Right cardiac atrium (tissue), 5 donors: ENCODE measurements around the gene MYOM1. TPM values are rescaled to one million over a fixed set of nuclear protein-coding genes. Genes with fewer than 3 reads are reported as not detected.

Experiments
- ATAC-seq, 2 donors: fragments of 200-7000 bp; cut with Tn5 transposase; one replicate each; pipeline versions ENCODE4 v1.8.0 to v1.9.1; 2020; ENCODE audit warnings: moderate library complexity in 2 of 2, mild to moderate bottlenecking in 1 of 2
- DNase-seq, 3 donors: peaks; one replicate each; pipeline ENCODE4 v3.0.0-alpha.2; 2020
- H3K27ac ChIP-seq: one replicate; pipeline ENCODE4 v1.5.1; 2013; ENCODE audit warnings: mild to moderate bottlenecking, low read length, control low read depth, moderate library complexity
- H3K27me3 ChIP-seq: one replicate; pipeline ENCODE4 v1.6.1; 2013; ENCODE audit not compliant: control insufficient read depth, insufficient read depth
- H3K4me1 ChIP-seq: one replicate; pipeline ENCODE4 v1.6.1; 2013; ENCODE audit warnings: low read length; ENCODE audit not compliant: control insufficient read depth, insufficient read depth
- H3K4me3 ChIP-seq: one replicate; pipeline ENCODE4 v1.5.1; 2013; ENCODE audit warnings: low read length, control low read depth
- H3K9me3 ChIP-seq: one replicate; pipeline ENCODE4 v1.6.1; 2013; ENCODE audit warnings: low read length; ENCODE audit not compliant: control insufficient read depth
- WGBS: extraction: QIAGEN DNeasy Blood & Tissue Kit; methylation state at CpG from one replicate; pipeline ENCODE4 v1.1.7; 2013; 5-methylcytosine and 5-hydroxymethylcytosine counted together
- intact Hi-C, 4 donors: fragments of 100-400 bp; cut with DNase I; formaldehyde crosslinking; loops; one replicate each; pipeline versions ENCODE4 v1.11.0 to v1.14.0; 2022 to 2023
- polyA plus RNA-seq: library from polyadenylated mRNA; stranded (reverse); fragments of 200-250 nt; gene quantifications from one replicate; pipeline ENCODE4 v1.2.3, GENCODE V29; 2013
- total RNA-seq, 4 donors: library from RNA; stranded (reverse); fragmentation: NEBNext Ultra II Directional; extraction: Animal tissue kit (Norgen Biotek cat#: 25700); gene quantifications; one replicate each; pipeline ENCODE4 v1.2.1, GENCODE V29; 2021
- donor health status: healthy with polysubstance abuse.
- donor health status: DM: no; HTN: yes; CAD: no.
- donor health status: DM: no; HTN: no; CAD: no.
- donor health status: DM: no; HTN: yes; CAD: no; lungs with severe emphysema.
- donor health status: DM: yes; HTN: yes; CAD: no.

The MYOM1 gene
- total and polyA plus RNA-seq, 5 donors: 177 to 479 (median 337) TPM

GRCh38 chr18:3157606-3158005 is 62.2 kb downstream of the MYOM1 start:
- Histone ChIP-seq H3K4me1 (peaks cover 2% of the 10 kb centered on the region), H3K4me3 (no peak overlapping the region), H3K27ac (no peak overlapping the region), H3K27me3 (no peaks in the 10 kb centered on the region), H3K9me3 (no peaks in the 10 kb centered on the region)
- 77% methylated on average over 2 of the region's 2 CpGs for WGBS
- ATAC-seq (no peak), DNase-seq (no peak)
- intact Hi-C loops: loop anchor here in 1 of 4 donors (10.0 kb wide), 1 partner anchor 87 kb away; the partner anchor contains the start of gene MYL12A

GRCh38 chr18:3157086-3157485 is 62.7 kb downstream of the MYOM1 start:
- H3K4me3 ChIP-seq: no peak overlapping the region
- H3K4me1 ChIP-seq: peaks cover 2% of the 10 kb centered on the region
- DNase-seq (no peak), ATAC-seq (no peak)
- no peak overlapping the region for H3K27ac ChIP-seq
- WGBS: 93% methylated on average over 5 of the region's 5 CpGs
- no peaks in the 10 kb centered on the region for H3K27me3 ChIP-seq
- no peaks in the 10 kb centered on the region for H3K9me3 ChIP-seq
- intact Hi-C loops: loop anchor here in 1 of 4 donors (10.0 kb wide), 1 partner anchor 88 kb away; the partner anchor contains the start of gene MYL12A

- intact Hi-C loops: loop anchor here in 1 of 4 donors (10.0 kb wide), 1 partner anchor 89 kb away; the partner anchor contains the start of gene MYL12A
- ATAC-seq: no peak
- Histone ChIP-seq H3K4me3 (no peak overlapping the region), H3K9me3 (no peaks in the 10 kb centered on the region), H3K27ac (peak overlapping the region; percentile 14), H3K27me3 (no peaks in the 10 kb centered on the region), H3K4me1 (peaks cover 2% of the 10 kb centered on the region)
- DNase-seq: no peak
- 56% methylated on average over 1 of the region's 1 CpG for WGBS
Measured at GRCh38 chr18:3156325-3156640, 63.5 kb downstream of the MYOM1 start.

GRCh38 chr18:3154214-3154613 is 65.6 kb downstream of the MYOM1 start:
- no peak overlapping the region for H3K27ac ChIP-seq
- intact Hi-C loops: loop anchor here in 3 of 4 donors (5.0 to 10.0 kb wide), 2 partner anchors 91 to 93 kb away; partner anchors contain the start of gene MYL12A (in 3 of the 3)
- 93% methylated on average over 2 of the region's 2 CpGs for WGBS

GRCh38 chr18:3153107-3153704 is 66.6 kb downstream of the MYOM1 start:
- intact Hi-C loops: loop anchor here in 3 of 4 donors (5.0 to 10.0 kb wide), 2 partner anchors 92 to 94 kb away; partner anchors contain the start of gene MYL12A (in 3 of the 3)
- no peak for DNase-seq
- H3K9me3 ChIP-seq: no peaks in the 10 kb centered on the region
- no peak for ATAC-seq
- H3K27ac ChIP-seq: no peak overlapping the region
- no peaks in the 10 kb centered on the region for H3K27me3 ChIP-seq
- 83% methylated on average over 8 of the region's 8 CpGs for WGBS
- no peak overlapping the region for H3K4me3 ChIP-seq
- peaks cover 2% of the 10 kb centered on the region for H3K4me1 ChIP-seq

More at GRCh38 chr18:3154214-3154613, 65.6 kb downstream of the MYOM1 start:
- Histone ChIP-seq H3K4me1 (peaks cover 2% of the 10 kb centered on the region), H3K9me3 (no peaks in the 10 kb centered on the region), H3K27me3 (no peaks in the 10 kb centered on the region), H3K4me3 (no peak overlapping the region)
- ATAC-seq: no peak
- DNase-seq: no peak

GRCh38 chr18:3152294-3152693 is 67.5 kb downstream of the MYOM1 start:
- WGBS: 34% methylated on average over 1 of the region's 1 CpG

GRCh38 chr18:3151399-3152264 is 68.1 kb downstream of the MYOM1 start:
- H3K4me1 ChIP-seq: no peaks in the 10 kb centered on the region
- no peaks in the 10 kb centered on the region for H3K27me3 ChIP-seq
- DNase-seq: no peak
- WGBS: 65% methylated on average over 18 of the region's 18 CpGs
- intact Hi-C loops: loop anchor here in 3 of 4 donors (5.0 to 10.0 kb wide), 2 partner anchors 93 to 96 kb away; partner anchors contain the start of gene MYL12A (in 3 of the 3)
- no peak overlapping the region for H3K4me3 ChIP-seq
- H3K27ac ChIP-seq: no peak overlapping the region
- no peaks in the 10 kb centered on the region for H3K9me3 ChIP-seq
- no peak for ATAC-seq

More at GRCh38 chr18:3152294-3152693, 67.5 kb downstream of the MYOM1 start:
- Histone ChIP-seq H3K4me1 (peaks cover 2% of the 10 kb centered on the region), H3K9me3 (no peaks in the 10 kb centered on the region), H3K27ac (no peak overlapping the region), H3K4me3 (no peak overlapping the region), H3K27me3 (no peaks in the 10 kb centered on the region)
- ATAC-seq: peak in 1 of 2 donors; percentile 60
- DNase-seq: no peak
- intact Hi-C loops: loop anchor here in 3 of 4 donors (5.0 to 10.0 kb wide), 2 partner anchors 93 to 95 kb away; partner anchors contain the start of gene MYL12A (in 3 of the 3)

GRCh38 chr18:3150688-3151087 is 69.1 kb downstream of the MYOM1 start:
- no peak overlapping the region for H3K4me3 ChIP-seq
- no peaks in the 10 kb centered on the region for H3K27me3 ChIP-seq
- no peak for DNase-seq
- no peak overlapping the region for H3K27ac ChIP-seq
- H3K9me3 ChIP-seq: no peaks in the 10 kb centered on the region
- no peaks in the 10 kb centered on the region for H3K4me1 ChIP-seq
- ATAC-seq: no peak
- intact Hi-C loops: loop anchor here in 3 of 4 donors (5.0 to 10.0 kb wide), 2 partner anchors 94 to 97 kb away; partner anchors contain the start of gene MYL12A (in 3 of the 3)
- 98% methylated on average over 2 of the region's 2 CpGs for WGBS

GRCh38 chr18:3150274-3150673 is 69.5 kb downstream of the MYOM1 start:
- Histone ChIP-seq H3K27ac (no peak overlapping the region), H3K4me3 (no peak overlapping the region), H3K9me3 (no peaks in the 10 kb centered on the region), H3K4me1 (no peaks in the 10 kb centered on the region), H3K27me3 (no peaks in the 10 kb centered on the region)
- DNase-seq (no peak), ATAC-seq (no peak)
- intact Hi-C loops: loop anchor here in 3 of 4 donors (5.0 to 10.0 kb wide), 2 partner anchors 95 to 97 kb away; partner anchors contain the start of gene MYL12A (in 3 of the 3)
- 94% methylated on average over 5 of the region's 5 CpGs for WGBS

- ATAC-seq: no peak
- intact Hi-C loops: no loop called here
- DNase-seq: no peak
- H3K27me3 ChIP-seq: no peaks in the 10 kb centered on the region
- 62% methylated on average over 4 of the region's 4 CpGs for WGBS
- H3K27ac ChIP-seq: no peak overlapping the region
- H3K4me3 ChIP-seq: no peak overlapping the region
- H3K4me1 ChIP-seq: no peaks in the 10 kb centered on the region
- H3K9me3 ChIP-seq: no peaks in the 10 kb centered on the region
Measured at GRCh38 chr18:3148930-3149535, 70.7 kb downstream of the MYOM1 start.
